Endothelial cell of umbilical vein (primary cell): ENCODE results near the gene GALR2. TPM values are rescaled to one million over a fixed set of nuclear protein-coding genes. Genes with fewer than 3 reads are reported as not detected.

ENCODE experiments used
- BruUV-seq: library from RNA; stranded (reverse); fragments of 400-500 nt; replicated peaks from 2 replicates; lab custom pipeline; 2021; lab: Mats Ljungman, UMichigan
- CTCF ChIA-PET: fragments of 300-600, 350-600 bp; sonication (Branson Sonifier 250); formaldehyde crosslinking; loops from one replicate; lab custom pipeline; 2021; ENCODE audit warnings: antibody characterized with exemption, inconsistent platforms; lab: Charles Lee
- POLR2A ChIA-PET: fragments of 300-600, 350-600 bp; sonication (Branson Sonifier 250); formaldehyde crosslinking; loops from one replicate; lab custom pipeline; 2021; ENCODE audit warnings: antibody characterized with exemption, inconsistent platforms; lab: Charles Lee
- DNase-seq: peaks from one replicate; pipeline ENCODE4 v3.0.0-alpha.2; 2011; ENCODE audit warnings: low read depth, low spot score
- FAIRE-seq: peaks from 2 replicates; lab custom pipeline; 2011; peaks lifted over from hg19 to GRCh38; lab: Jason Lieb, UNC
- H2AFZ ChIP-seq: 2 replicates; pipeline ENCODE4 v1.6.0; 2012; ENCODE audit warnings: low read depth, low read length, control low read depth, inconsistent platforms
- H3K27ac ChIP-seq: 2 replicates; pipeline ENCODE4 v1.5.1; 2011; ENCODE audit warnings: low read depth, mild to moderate bottlenecking, control low read depth, low read length, moderate library complexity; ENCODE audit not compliant: insufficient read depth
- H3K27me3 ChIP-seq, 2 experiments: 2 replicates each; pipeline versions ENCODE4 v1.6.0 to v1.6.1; 2011; ENCODE audit warnings: low read length in 2 of 2, mixed read lengths in 1 of 2; ENCODE audit not compliant: control insufficient read depth in 2 of 2, insufficient read depth in 2 of 2
- H3K36me3 ChIP-seq, 2 experiments: 2 replicates in 1 of 2; 3 replicates in 1 of 2; pipeline ENCODE4 v1.5.1; 2011; ENCODE audit warnings: low read length in 2 of 2, mild to moderate bottlenecking in 1 of 2, moderate library complexity in 1 of 2; ENCODE audit not compliant: control insufficient read depth in 2 of 2, insufficient read depth in 2 of 2; ENCODE audit errors: extremely low read depth in 1 of 2
- H3K4me1 ChIP-seq: 3 replicates; pipeline ENCODE4 v1.5.1; 2011; ENCODE audit warnings: mild to moderate bottlenecking, low read length; ENCODE audit not compliant: control insufficient read depth, insufficient read depth; ENCODE audit errors: extremely low read depth
- H3K4me2 ChIP-seq: 2 replicates; pipeline ENCODE4 v1.6.1; 2011; ENCODE audit warnings: low read length, control low read depth, mixed read lengths; ENCODE audit not compliant: insufficient read depth
- H3K4me3 ChIP-seq, 3 experiments: fragments of 200-600 bp in 1 of 3; sonication (generic), shearing (Covaris generic) in 1 of 3; replicated peaks in 1 of 3; 2 replicates each; pipeline ENCODE4 v1.5.1; 2011 to 2016; ENCODE audit warnings: control low read depth in 3 of 3, low read length in 3 of 3, mild to moderate bottlenecking in 2 of 3, inconsistent platforms in 1 of 3, low read depth in 1 of 3, moderate library complexity in 1 of 3; ENCODE audit not compliant: insufficient read depth in 1 of 3
- H3K79me2 ChIP-seq: 2 replicates; pipeline ENCODE4 v1.6.0; 2012; ENCODE audit warnings: low read length, inconsistent platforms; ENCODE audit not compliant: control insufficient read depth, insufficient read depth
- H3K9ac ChIP-seq: replicated peaks from 2 replicates; pipeline ENCODE3; 2011; ENCODE audit warnings: low read length, control low read depth; ENCODE audit not compliant: insufficient read depth; ENCODE audit errors: extremely low read depth
- H3K9me1 ChIP-seq: replicated peaks from 3 replicates; pipeline ENCODE4 v1.6.0; 2011; ENCODE audit warnings: mild to moderate bottlenecking, low read length; ENCODE audit not compliant: control insufficient read depth, insufficient read depth; ENCODE audit errors: extremely low read depth
- H3K9me3 ChIP-seq: replicated peaks from 2 replicates; pipeline ENCODE4 v1.5.1; 2012; ENCODE audit warnings: low read length, inconsistent platforms; ENCODE audit not compliant: control insufficient read depth, insufficient read depth
- H4K20me1 ChIP-seq: replicated peaks from 2 replicates; pipeline ENCODE3; 2011; ENCODE audit warnings: mild to moderate bottlenecking, low read length; ENCODE audit not compliant: control insufficient read depth, insufficient read depth; ENCODE audit errors: extremely low read depth
- CTCF ChIP-seq, 2 donors: IDR thresholded peaks; 1 replicate in 1 of 2; 2 replicates in 1 of 2; pipeline ENCODE4 v1.5.1; 2011; ENCODE audit warnings: low read length in 2 of 2, mild to moderate bottlenecking in 2 of 2, moderate library complexity in 2 of 2, control low read depth in 1 of 2, inconsistent platforms in 1 of 2, low read depth in 1 of 2; ENCODE audit not compliant: insufficient read depth in 1 of 2; ENCODE audit errors: extremely low read depth in 1 of 2
- EZH2 ChIP-seq: IDR thresholded peaks from 2 replicates; pipeline ENCODE4 v1.6.1; 2012; ENCODE audit warnings: borderline replicate concordance, low read depth, mild to moderate bottlenecking, moderate library complexity, low read length, inconsistent platforms; ENCODE audit not compliant: severe bottlenecking
- FOS ChIP-seq: IDR thresholded peaks from 2 replicates; pipeline ENCODE4 v1.6.1; 2011; ENCODE audit warnings: mild to moderate bottlenecking, low read length, moderate library complexity, borderline replicate concordance; ENCODE audit not compliant: insufficient read depth
- GATA2 ChIP-seq: IDR thresholded peaks from 2 replicates; pipeline ENCODE4 v1.7.0; 2011; ENCODE audit warnings: low read depth, mild to moderate bottlenecking, moderate library complexity, mixed read lengths, low read length; ENCODE audit not compliant: insufficient read length, insufficient read depth
- JUN ChIP-seq: IDR thresholded peaks from 2 replicates; pipeline ENCODE4 v1.6.1; 2011; ENCODE audit warnings: borderline replicate concordance, low read depth; ENCODE audit not compliant: insufficient read length, insufficient read depth
- MAX ChIP-seq: IDR thresholded peaks from 2 replicates; pipeline ENCODE4 v1.6.1; 2011; ENCODE audit not compliant: insufficient read depth, insufficient read length
- MYC ChIP-seq: IDR thresholded peaks from one replicate; pipeline ENCODE4 v1.6.1; 2011; ENCODE audit warnings: mild to moderate bottlenecking, low read depth, low read length
- POLR2A ChIP-seq: IDR thresholded peaks from 2 replicates; pipeline ENCODE4 v1.6.1; 2012; ENCODE audit warnings: low read depth, mild to moderate bottlenecking, control low read depth, low read length
- POLR2AphosphoS5 ChIP-seq: IDR thresholded peaks from 2 replicates; pipeline ENCODE4 v1.6.1; 2012; ENCODE audit warnings: low read depth, mild to moderate bottlenecking, control low read depth, low read length, moderate library complexity; ENCODE audit not compliant: insufficient read depth
- dilution Hi-C: fragments of 300-500 bp; cut with MboI; formaldehyde crosslinking; loops from one replicate; pipeline ENCODE4 v1.15.0; 2019; ENCODE audit warnings: low sequenced_read_pairs; ENCODE audit not compliant: extremely low pct_ligation_motif_present
- intact Hi-C: fragments of 100-400 bp; cut with micrococcal nuclease; formaldehyde crosslinking; loops from one replicate; pipeline ENCODE4 v1.10.0; 2022
- polyA plus RNA-seq, 4 experiments: library from polyadenylated mRNA; depleted of rRNA in 3 of 4; stranded (reverse) in 3 of 4; unstranded in 1 of 4; fragments of >200 nt; gene quantifications; 2 replicates each; pipeline versions ENCODE4 v1.2.1 to v1.2.3, GENCODE V29; 2011 to 2012; ENCODE audit warnings: missing spikeins in 1 of 4
- total RNA-seq: library from RNA; stranded (reverse); gene quantifications from 2 replicates; pipeline ENCODE4 v1.2.3, GENCODE V29; 2021

The GALR2 gene
- total and polyA plus RNA-seq, 2 donors (not counting 3 experiments of a cell fraction or from before 2014, with no cell fraction given): 0.47 TPM; not detected in 1

GRCh38 chr17:76026714-76027158 is 47.8 kb upstream of the GALR2 start:
- H3K27me3 ChIP-seq: no peaks in the 10 kb centered on the region
- H3K27ac ChIP-seq: no peak overlapping the region
- H3K9me1 ChIP-seq: no peaks in the 10 kb centered on the region
- DNase-seq (no peak), FAIRE-seq (no peak)
- H3K36me3 ChIP-seq: no peaks in the 10 kb centered on the region
- no peaks in the 10 kb centered on the region for H3K79me2 ChIP-seq
- ChIA-PET POLR2A (no interaction called here), CTCF (interaction anchor here (1.1 kb wide), 1 partner anchor 17 kb away, joined by 3 read pairs; no protein-coding TSS in a partner anchor)
- BruUV-seq: no TSS peak
- intact Hi-C loops (loop anchor here (5.0 kb wide), 1 partner anchor 46 kb away; the partner anchor contains the start of genes GALR2 and SRP68), dilution Hi-C loops (no loop called here)
- no peak overlapping the region for H2AFZ ChIP-seq
- H3K4me3 ChIP-seq: no peak overlapping the region
- H3K9me3 ChIP-seq: no peaks in the 10 kb centered on the region
- no peak overlapping the region for H3K9ac ChIP-seq
- no peak overlapping the region for H3K4me2 ChIP-seq
- no peaks in the 10 kb centered on the region for H4K20me1 ChIP-seq
- TF ChIP-seq JUN (no peak), GATA2 (no peak), CTCF (IDR thresholded peaks at IDR 0.05; ENCODE audit: extremely low read depth in 1 of 2, insufficient read depth in 1 of 2, low read depth in 1 of 2, low read length in 2 of 2) (no peak), POLR2A (no peak), POLR2AphosphoS5 (no peak), FOS (no peak), EZH2 (no peak), MAX (no peak), MYC (no peak)
- H3K4me1 ChIP-seq: peaks cover 7% of the 10 kb centered on the region
